Activated naive CD8-positive, alpha-beta T cell treated with anti-CD3 and anti-CD28 coated beads for 36 hours (primary cell): Measurements from ENCODE around the gene TCF23. TPM values are rescaled to one million over a fixed set of nuclear protein-coding genes. Genes with fewer than 3 reads are reported as not detected.
"Not testable (repeated sequence)": the region's sequence is repeated elsewhere in the genome, so short reads cannot be mapped to it uniquely, and the experiment has no call there.

ENCODE experiments used
- DNase-seq: peaks from one replicate; pipeline ENCODE4 v3.0.0; 2021
- H3K27ac Mint-ChIP-seq: one replicate; pipeline ENCODE4 v1.8.0; 2022; ENCODE audit warnings: mild to moderate bottlenecking, moderate library complexity, mixed read lengths
- H3K27me3 Mint-ChIP-seq: one replicate; pipeline ENCODE4 v1.8.0; 2022; ENCODE audit warnings: mild to moderate bottlenecking, mixed read lengths
- H3K36me3 Mint-ChIP-seq: one replicate; pipeline ENCODE4 v1.8.0; 2021; ENCODE audit warnings: mild to moderate bottlenecking, mixed read lengths
- H3K4me1 Mint-ChIP-seq: one replicate; pipeline ENCODE4 v1.8.0; 2021; ENCODE audit warnings: mixed read lengths
- H3K4me3 Mint-ChIP-seq: one replicate; pipeline ENCODE4 v1.8.0; 2022; ENCODE audit warnings: mild to moderate bottlenecking, moderate library complexity, mixed read lengths
- H3K9me3 Mint-ChIP-seq: one replicate; pipeline ENCODE4 v1.8.0; 2022; ENCODE audit warnings: mixed read lengths
- total RNA-seq, 2 experiments: library from RNA; stranded (reverse); gene quantifications; one replicate each; pipeline ENCODE4 v1.2.3, GENCODE V29; 2021

The TCF23 gene
- not detected for total RNA-seq

- no peak for DNase-seq
- Mint-ChIP-seq H3K36me3 (no peaks in the 10 kb centered on the region), H3K9me3 (no peaks in the 10 kb centered on the region), H3K4me3 (no peak within 1 kb of the TSS), H3K27ac (no peak within 1 kb of the TSS), H3K4me1 (peaks cover 4% of the 10 kb centered on the region), H3K27me3 (peaks cover 3% of the 10 kb centered on the region)
These were observed at the start of gene TCF23 for GRCh38 chr2:27148801-27149439. Gene TCF23 (plus strand): TSS chr2:27149004. CDS start chr2:27149134, 130 bp downstream.

GRCh38 chr2:27099334-27099955 is 49.4 kb upstream of the TCF23 start:
- H3K27ac Mint-ChIP-seq = no peak overlapping the region
- H3K36me3 Mint-ChIP-seq = peaks cover 2% of the 10 kb centered on the region
- no peaks in the 10 kb centered on the region for H3K27me3 Mint-ChIP-seq
- no peak overlapping the region for H3K4me3 Mint-ChIP-seq
- no peak for DNase-seq
- H3K4me1 Mint-ChIP-seq = peaks cover 11% of the 10 kb centered on the region
- no peaks in the 10 kb centered on the region for H3K9me3 Mint-ChIP-seq

- Mint-ChIP-seq H3K9me3 (no peaks in the 10 kb centered on the region), H3K27me3 (no peaks in the 10 kb centered on the region), H3K27ac (no peak overlapping the region), H3K4me3 (no peak overlapping the region), H3K4me1 (peaks cover 11% of the 10 kb centered on the region), H3K36me3 (peaks cover 2% of the 10 kb centered on the region)
- no peak for DNase-seq
These were observed 48.8 kb upstream of the TCF23 start for GRCh38 chr2:27100036-27100435.

- Mint-ChIP-seq H3K9me3 (no peaks in the 10 kb centered on the region), H3K36me3 (peaks cover 2% of the 10 kb centered on the region), H3K27ac (no peak overlapping the region), H3K4me3 (no peak overlapping the region), H3K4me1 (no peaks in the 10 kb centered on the region), H3K27me3 (no peaks in the 10 kb centered on the region)
- no peak for DNase-seq
These were observed 46.5 kb upstream of the TCF23 start for GRCh38 chr2:27102329-27102728.

- Mint-ChIP-seq H3K4me3 (no peak overlapping the region), H3K36me3 (peaks cover 2% of the 10 kb centered on the region), H3K27me3 (no peaks in the 10 kb centered on the region), H3K9me3 (no peaks in the 10 kb centered on the region), H3K4me1 (no peaks in the 10 kb centered on the region), H3K27ac (no peak overlapping the region)
- DNase-seq = no peak
These were observed 42.8 kb upstream of the TCF23 start for GRCh38 chr2:27105981-27106380.

- H3K4me3 Mint-ChIP-seq = no peak overlapping the region
- peaks cover 4% of the 10 kb centered on the region for H3K4me1 Mint-ChIP-seq
- no peak overlapping the region for H3K27ac Mint-ChIP-seq
These were observed 40.6 kb upstream of the TCF23 start for GRCh38 chr2:27108221-27108620.

GRCh38 chr2:27109083-27109482 is 39.7 kb upstream of the TCF23 start:
- Mint-ChIP-seq H3K4me3 (no peak overlapping the region), H3K27ac (no peak overlapping the region), H3K36me3 (no peaks in the 10 kb centered on the region), H3K27me3 (no peaks in the 10 kb centered on the region), H3K4me1 (peaks cover 4% of the 10 kb centered on the region), H3K9me3 (no peaks in the 10 kb centered on the region)
- DNase-seq = no peak

More at GRCh38 chr2:27108221-27108620, 40.6 kb upstream of the TCF23 start:
- no peak for DNase-seq
- H3K27me3 Mint-ChIP-seq = no peaks in the 10 kb centered on the region
- no peaks in the 10 kb centered on the region for H3K9me3 Mint-ChIP-seq
- H3K36me3 Mint-ChIP-seq = no peaks in the 10 kb centered on the region

GRCh38 chr2:27110603-27111352 is 38.0 kb upstream of the TCF23 start:
- not testable (repeated sequence) for H3K27me3 Mint-ChIP-seq, DNase-seq, H3K4me3 Mint-ChIP-seq, H3K27ac Mint-ChIP-seq, H3K9me3 Mint-ChIP-seq, H3K4me1 Mint-ChIP-seq, H3K36me3 Mint-ChIP-seq

- not testable (repeated sequence) for DNase-seq, H3K4me1 Mint-ChIP-seq, H3K36me3 Mint-ChIP-seq, H3K27ac Mint-ChIP-seq, H3K4me3 Mint-ChIP-seq, H3K27me3 Mint-ChIP-seq, H3K9me3 Mint-ChIP-seq
These were observed 37.3 kb upstream of the TCF23 start for GRCh38 chr2:27111392-27112078.

GRCh38 chr2:27115519-27115918 is 33.3 kb upstream of the TCF23 start:
- Mint-ChIP-seq H3K4me1 (peaks cover 13% of the 10 kb centered on the region), H3K4me3 (no peak overlapping the region), H3K27ac (no peak overlapping the region), H3K36me3 (peaks cover 6% of the 10 kb centered on the region), H3K9me3 (no peaks in the 10 kb centered on the region), H3K27me3 (peaks cover 21% of the 10 kb centered on the region)
- DNase-seq = no peak

- Mint-ChIP-seq H3K4me3 (peak overlapping the region; percentile 70), H3K9me3 (no peaks in the 10 kb centered on the region), H3K36me3 (peaks cover 6% of the 10 kb centered on the region), H3K4me1 (peaks cover 10% of the 10 kb centered on the region), H3K27ac (no peak overlapping the region), H3K27me3 (peaks cover 26% of the 10 kb centered on the region)
- no peak for DNase-seq
These were observed 30.7 kb upstream of the TCF23 start for GRCh38 chr2:27117995-27118524.

GRCh38 chr2:27118525-27119329 is 30.1 kb upstream of the TCF23 start, which contains the start of gene CGREF1:
Gene CGREF1 (minus strand): TSS chr2:27119128. CDS start chr2:27104366, 14,762 bp downstream.
- peak; percentile 25 for DNase-seq
- H3K36me3 Mint-ChIP-seq = peaks cover 6% of the 10 kb centered on the region
- peak within 1 kb of the TSS; percentile 34 for H3K27ac Mint-ChIP-seq
- peak within 1 kb of the TSS; percentile 78 for H3K4me3 Mint-ChIP-seq
- peaks cover 14% of the 10 kb centered on the region for H3K4me1 Mint-ChIP-seq
- H3K9me3 Mint-ChIP-seq = no peaks in the 10 kb centered on the region
- H3K27me3 Mint-ChIP-seq = peaks cover 26% of the 10 kb centered on the region

GRCh38 chr2:27119330-27119670 is 29.5 kb upstream of the TCF23 start:
- H3K36me3 Mint-ChIP-seq, DNase-seq, H3K9me3 Mint-ChIP-seq: not testable (repeated sequence)
- H3K27ac Mint-ChIP-seq = peak overlapping the region; percentile 34
- H3K27me3 Mint-ChIP-seq = peaks cover 26% of the 10 kb centered on the region
- H3K4me3 Mint-ChIP-seq = peak overlapping the region; percentile 78
- H3K4me1 Mint-ChIP-seq = peaks cover 18% of the 10 kb centered on the region

GRCh38 chr2:27121906-27122305 is 26.9 kb upstream of the TCF23 start:
- H3K27ac Mint-ChIP-seq = no peak overlapping the region
- peaks cover 6% of the 10 kb centered on the region for H3K36me3 Mint-ChIP-seq
- peaks cover 26% of the 10 kb centered on the region for H3K27me3 Mint-ChIP-seq
- no peak for DNase-seq
- H3K9me3 Mint-ChIP-seq = no peaks in the 10 kb centered on the region
- H3K4me3 Mint-ChIP-seq = no peak overlapping the region
- peaks cover 18% of the 10 kb centered on the region for H3K4me1 Mint-ChIP-seq
